VCaP (cell line): ENCODE results near the gene ATXN2.
"Not testable (repeated sequence)": the region's sequence is repeated elsewhere in the genome, so short reads cannot be mapped to it uniquely, and the experiment has no call there.

Source experiments
- H3K27ac ChIP-seq: fragments of 450-650 bp; 2 replicates; pipeline ENCODE4 v1.5.1; 2017
- TF ChIP-seq, protein P1 (sequence below): fragments of 450-650 bp; conservative IDR thresholded peaks from 2 replicates; pipeline ENCODE4 v1.5.1; 2017; ENCODE audit warnings: mild to moderate bottlenecking, moderate library complexity

Gene ATXN2

DNA sequence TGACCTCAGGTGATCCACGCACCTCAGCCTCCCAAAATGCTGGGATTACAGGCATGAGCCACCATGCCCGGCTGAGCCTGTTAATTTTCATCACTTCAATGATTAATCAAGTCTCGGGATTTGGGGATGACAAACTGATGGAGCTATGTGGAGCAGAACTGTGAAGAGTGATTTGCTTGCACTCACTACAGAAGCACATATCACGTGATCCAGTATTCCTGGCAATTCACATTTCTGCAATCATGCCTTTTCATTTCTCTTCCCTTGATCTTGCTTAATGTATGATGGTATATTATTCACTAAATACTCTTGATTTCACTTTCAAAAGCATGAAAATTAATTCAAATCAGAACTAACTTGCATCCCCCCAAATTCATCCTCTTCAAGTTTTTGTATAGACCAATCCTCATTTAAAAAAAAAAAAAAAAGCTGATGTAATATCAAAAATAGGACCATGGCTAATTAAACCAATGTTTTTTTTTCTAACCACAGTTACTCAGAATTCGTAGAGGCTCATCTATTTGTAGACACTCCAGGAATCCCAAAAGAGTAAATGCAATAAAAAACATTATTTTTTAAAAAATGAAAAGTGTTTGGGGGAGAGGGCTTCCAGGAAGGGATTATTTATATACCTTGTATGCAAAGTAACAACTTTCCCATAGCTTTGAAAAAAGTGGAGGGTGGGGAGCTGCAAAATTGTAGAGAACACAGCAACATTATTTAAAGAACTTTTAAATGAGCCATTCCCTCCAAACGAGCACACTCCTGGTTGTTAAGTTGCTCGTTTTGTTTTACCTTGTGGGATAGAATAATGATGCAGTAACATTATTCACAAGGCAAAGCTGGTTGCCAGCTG is 7.0 kb upstream of the ATXN2 start:
- TF ChIP-seq, protein P1, sequence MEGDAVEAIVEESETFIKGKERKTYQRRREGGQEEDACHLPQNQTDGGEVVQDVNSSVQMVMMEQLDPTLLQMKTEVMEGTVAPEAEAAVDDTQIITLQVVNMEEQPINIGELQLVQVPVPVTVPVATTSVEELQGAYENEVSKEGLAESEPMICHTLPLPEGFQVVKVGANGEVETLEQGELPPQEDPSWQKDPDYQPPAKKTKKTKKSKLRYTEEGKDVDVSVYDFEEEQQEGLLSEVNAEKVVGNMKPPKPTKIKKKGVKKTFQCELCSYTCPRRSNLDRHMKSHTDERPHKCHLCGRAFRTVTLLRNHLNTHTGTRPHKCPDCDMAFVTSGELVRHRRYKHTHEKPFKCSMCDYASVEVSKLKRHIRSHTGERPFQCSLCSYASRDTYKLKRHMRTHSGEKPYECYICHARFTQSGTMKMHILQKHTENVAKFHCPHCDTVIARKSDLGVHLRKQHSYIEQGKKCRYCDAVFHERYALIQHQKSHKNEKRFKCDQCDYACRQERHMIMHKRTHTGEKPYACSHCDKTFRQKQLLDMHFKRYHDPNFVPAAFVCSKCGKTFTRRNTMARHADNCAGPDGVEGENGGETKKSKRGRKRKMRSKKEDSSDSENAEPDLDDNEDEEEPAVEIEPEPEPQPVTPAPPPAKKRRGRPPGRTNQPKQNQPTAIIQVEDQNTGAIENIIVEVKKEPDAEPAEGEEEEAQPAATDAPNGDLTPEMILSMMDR, result no peak
- no peak overlapping the region for H3K27ac ChIP-seq

DNA sequence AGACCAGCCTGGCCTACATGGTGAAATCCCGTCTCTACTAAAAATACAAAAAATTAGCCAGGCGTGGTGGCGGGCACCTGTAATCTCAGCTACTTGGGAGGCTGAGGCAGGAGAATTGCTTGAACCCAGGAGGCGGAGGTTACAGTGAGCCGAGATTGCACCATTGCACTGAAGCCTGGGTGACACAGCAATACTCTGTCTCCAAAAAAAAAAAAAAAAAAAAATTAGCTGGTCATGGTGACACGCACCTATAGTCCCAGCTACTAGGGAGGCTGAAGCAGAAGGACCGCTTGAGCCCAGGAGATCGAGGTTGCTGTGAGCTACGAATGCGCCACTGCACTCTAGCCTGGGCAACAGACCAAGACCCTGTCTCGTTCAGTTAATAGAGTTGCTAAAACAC is 3.7 kb upstream of the ATXN2 start:
- H3K27ac ChIP-seq, result not testable (repeated sequence)

DNA sequence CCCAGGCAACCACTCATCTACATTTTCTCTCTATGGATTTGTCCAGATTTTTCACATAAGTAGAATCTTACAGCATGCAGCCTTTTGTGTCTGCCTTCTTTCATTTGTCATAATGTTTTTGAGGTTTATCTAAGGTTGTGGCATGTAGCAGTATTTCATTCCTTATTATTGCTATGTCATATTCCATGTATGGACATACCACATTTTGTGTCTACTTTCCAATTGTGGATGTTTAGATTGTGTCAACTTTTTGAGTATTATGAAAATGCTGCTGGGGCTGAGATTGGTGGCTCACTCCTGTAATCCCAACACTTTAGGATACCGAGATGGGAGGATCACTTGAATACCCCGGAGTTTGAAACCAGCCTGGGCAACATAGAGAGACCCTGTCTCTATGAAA is 3.2 kb upstream of the ATXN2 start:
- H3K27ac ChIP-seq, result no peak overlapping the region
- TF ChIP-seq, protein P1, result no peak

DNA sequence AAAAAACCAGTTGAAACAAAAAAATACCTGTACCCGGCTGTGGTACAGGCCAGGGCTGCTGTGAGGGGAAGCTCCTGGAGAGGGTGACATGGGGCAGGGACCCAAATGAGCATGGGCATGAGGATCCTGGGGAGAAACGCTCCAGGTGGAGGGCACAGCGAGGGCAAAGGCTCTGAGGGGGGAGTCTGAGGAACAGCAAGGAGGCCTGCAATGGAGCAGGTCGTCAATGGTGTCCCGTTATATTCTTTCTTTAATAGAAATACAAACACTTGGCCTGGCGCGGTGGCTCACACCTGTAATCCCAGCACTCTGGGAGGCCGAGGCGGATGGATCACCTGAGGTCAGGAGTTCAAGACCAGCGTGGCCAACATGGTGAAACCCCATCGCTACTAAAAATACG is 1.9 kb upstream of the ATXN2 start:
- peak overlapping the region; percentile 100 for H3K27ac ChIP-seq

DNA sequence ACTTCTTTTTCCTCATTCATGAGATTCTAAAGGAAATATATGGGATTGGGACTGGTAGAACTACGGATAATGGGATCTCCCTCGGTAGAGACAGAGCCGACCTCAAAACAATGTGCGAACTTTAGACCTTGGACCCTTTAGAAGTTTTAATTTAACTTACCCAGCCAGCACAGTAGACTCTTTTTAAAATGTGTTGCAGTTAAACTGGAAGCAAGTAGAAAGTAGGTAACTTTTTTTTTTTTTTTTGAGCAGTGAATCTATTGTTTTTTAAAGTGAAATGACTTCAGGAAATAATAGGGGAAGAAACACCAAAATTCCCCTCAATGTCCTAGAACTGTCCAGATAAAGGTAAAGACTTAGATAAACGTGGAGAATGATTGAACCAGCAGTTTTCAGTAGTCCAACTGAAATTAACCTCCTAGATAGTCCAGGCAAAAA is 1.1 kb upstream of the ATXN2 start:
- TF ChIP-seq, protein P1, result no peak

DNA sequence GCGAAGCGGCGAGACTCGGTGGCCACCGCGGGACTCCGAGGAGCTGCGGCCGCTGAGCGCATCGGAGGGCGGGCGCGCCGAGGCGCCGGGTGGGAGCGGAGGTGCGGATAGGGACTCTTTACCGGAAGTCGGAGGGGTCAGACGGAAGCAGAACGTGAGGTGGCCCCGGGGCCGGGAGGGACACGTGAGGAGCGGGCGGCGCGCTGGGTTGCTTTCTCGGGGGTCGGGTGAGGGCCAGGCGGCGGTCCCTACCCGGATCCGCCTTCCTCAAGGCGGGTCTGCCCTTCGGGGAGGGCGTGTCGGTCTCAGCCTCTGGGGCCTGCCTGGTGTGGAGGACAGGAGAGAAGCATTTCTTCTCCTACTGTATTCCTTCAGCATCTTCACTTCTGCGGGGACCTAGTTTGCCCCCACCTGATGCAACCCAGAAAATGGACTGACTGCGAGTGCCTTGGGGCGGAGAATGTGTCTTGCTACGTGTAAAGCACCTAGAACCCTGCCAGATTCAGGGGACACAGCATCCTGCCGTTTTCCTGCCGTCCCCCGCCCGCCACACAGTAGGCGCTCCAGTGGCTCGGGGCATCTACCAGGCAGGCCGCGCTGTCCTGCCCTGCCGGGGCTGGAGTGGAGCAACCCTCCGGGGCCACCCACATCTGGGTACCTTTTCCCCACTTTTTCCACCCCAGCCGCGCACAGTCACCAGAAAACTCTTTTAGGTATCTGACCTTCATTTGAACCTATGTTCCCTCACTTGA is 514 bp upstream of the ATXN2 start:
- peak overlapping the region; percentile 100 for H3K27ac ChIP-seq

More for the DNA sequence above, 1.1 kb upstream of the ATXN2 start:
- peak overlapping the region; percentile 100 for H3K27ac ChIP-seq

DNA sequence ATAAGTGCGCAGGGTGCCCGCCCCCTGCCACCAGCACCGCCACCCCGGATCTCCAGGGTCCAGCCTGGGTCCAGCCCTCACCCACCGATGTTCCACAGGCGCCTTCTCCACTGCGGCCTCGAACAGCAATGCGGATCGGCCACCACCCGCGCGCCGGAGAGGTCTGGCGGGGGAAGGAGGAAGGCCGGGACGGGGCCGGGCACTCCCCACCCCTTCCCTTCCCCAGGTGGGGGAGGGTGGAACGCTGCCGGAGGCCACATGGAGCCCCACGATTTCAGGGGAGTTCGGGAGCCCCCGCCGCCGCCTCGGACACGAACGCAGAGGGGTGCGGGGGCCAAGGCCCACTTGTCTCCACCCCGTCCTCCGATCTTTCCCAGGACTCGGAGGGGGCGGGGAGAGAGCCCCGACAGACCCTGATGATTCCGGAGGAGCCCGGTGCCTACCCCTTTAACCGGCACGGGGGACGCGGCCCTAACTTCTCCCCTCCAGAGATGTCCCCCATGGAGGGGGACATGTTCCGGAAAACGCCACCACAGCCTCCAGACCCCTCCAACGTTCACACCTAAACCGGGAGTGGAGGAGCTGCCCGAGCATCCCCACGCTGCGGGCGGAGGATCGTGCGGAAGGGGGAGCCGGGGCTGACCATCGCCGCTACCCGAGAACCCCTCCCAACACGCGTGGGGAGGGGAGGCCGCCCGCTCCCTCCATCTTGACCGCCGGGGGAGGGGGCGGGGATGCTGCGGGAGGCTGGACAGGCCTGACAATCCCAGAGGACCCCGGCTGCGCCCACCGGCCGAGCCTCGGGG is 1.1 kb downstream of the ATXN2 start:
- peak overlapping the region; percentile 100 for H3K27ac ChIP-seq
- TF ChIP-seq, protein P1, result no peak

More for the DNA sequence above, 514 bp upstream of the ATXN2 start:
- TF ChIP-seq, protein P1, result no peak
